K562 (cell line): Measurements from ENCODE around the gene PIN1. TPM values are rescaled to one million over a fixed set of nuclear protein-coding genes. Genes with fewer than 3 reads are reported as not detected.

ENCODE experiments used
- AFF1 ChIP-seq, 2 experiments: fragments of 450-650 bp; IDR thresholded peaks; 2 replicates each; pipeline ENCODE4 v1.6.1; 2018; ENCODE audit warnings: mild to moderate bottlenecking in 2 of 2, low read depth in 1 of 2; ENCODE audit not compliant: partially characterized antibody in 2 of 2
- DACH1 ChIP-seq: fragments of 450-650 bp; IDR thresholded peaks from 2 replicates; pipeline ENCODE4 v1.6.1; 2018; ENCODE audit not compliant: partially characterized antibody
- FOXO4 ChIP-seq: fragments of 450-650 bp; formaldehyde crosslinking; IDR thresholded peaks from 2 replicates; pipeline ENCODE4 v1.4.0; 2020; ENCODE audit warnings: mild to moderate bottlenecking, moderate library complexity
- FUS ChIP-seq: fragments of 200-400 bp; formaldehyde crosslinking; optimal IDR thresholded peaks from 2 replicates; pipeline ENCODE3; 2017; ENCODE audit warnings: low read depth, low read length
- GATA2 ChIP-seq: sonication (generic); formaldehyde crosslinking; IDR thresholded peaks from 2 replicates; pipeline ENCODE4 v1.4.0; 2020; ENCODE audit warnings: mild to moderate bottlenecking, missing genetic modification reagents
- GATAD2B ChIP-seq: fragments of 450-650 bp; IDR thresholded peaks from 2 replicates; pipeline ENCODE4 v1.6.1; 2017; ENCODE audit warnings: mild to moderate bottlenecking, borderline replicate concordance
- HDAC3 ChIP-seq: fragments of 450-650 bp; IDR thresholded peaks from 2 replicates; pipeline ENCODE4 v1.6.1; 2018; ENCODE audit warnings: borderline replicate concordance, mild to moderate bottlenecking, moderate library complexity; ENCODE audit not compliant: partially characterized antibody
- SNIP1 ChIP-seq: fragments of 450-650 bp; IDR thresholded peaks from 2 replicates; pipeline ENCODE4 v1.7.1; 2017; ENCODE audit warnings: low read depth, mild to moderate bottlenecking
- STAT6 ChIP-seq: sonication (generic); formaldehyde crosslinking; IDR thresholded peaks from 2 replicates; pipeline ENCODE4 v1.8.1; 2023; ENCODE audit warnings: mild to moderate bottlenecking, missing genetic modification reagents
- TAL1 ChIP-seq: fragments of 450-650 bp; IDR thresholded peaks from 2 replicates; pipeline ENCODE4 v1.6.1; 2016; ENCODE audit warnings: mild to moderate bottlenecking
- U2AF1 ChIP-seq: fragments of 200-400 bp; formaldehyde crosslinking; optimal IDR thresholded peaks from 2 replicates; pipeline ENCODE3; 2017; ENCODE audit warnings: mild to moderate bottlenecking, low read depth, low read length, moderate library complexity
- ZNF347 ChIP-seq: fragments of 450-650 bp; formaldehyde crosslinking; IDR thresholded peaks from 2 replicates; pipeline ENCODE4 v1.4.0; 2020; ENCODE audit warnings: low read depth, mild to moderate bottlenecking, moderate library complexity
- ZNF436 ChIP-seq: fragments of 250-450, 450-650 bp; sonication (Bioruptor Pico); formaldehyde crosslinking; IDR thresholded peaks from 2 replicates; pipeline ENCODE4 v1.7.0; 2020; ENCODE audit warnings: mild to moderate bottlenecking
- ZNF780A ChIP-seq: fragments of 250-450 bp; sonication (Bioruptor Pico); IDR thresholded peaks from 2 replicates; pipeline ENCODE4 v1.5.0; 2021; ENCODE audit warnings: mild to moderate bottlenecking
- ZSCAN29 ChIP-seq: fragments of 450-650 bp; IDR thresholded peaks from 2 replicates; pipeline ENCODE4 v1.6.1; 2017
- polyA plus RNA-seq, 8 experiments: library from polyadenylated mRNA; depleted of rRNA in 4 of 8; stranded (reverse) in 5 of 8; unstranded in 3 of 8; fragments of >200 nt; fragmentation: Nextera tagmentation in 2 of 8; fragmentation: Illumina TruSeq in 1 of 8; extraction: Ambion mirVana in 2 of 8; extraction: Trizol in 1 of 8; gene quantifications; 2 replicates each; pipeline versions ENCODE4 v1.2.1 to v1.2.3, GENCODE V29; 2011 to 2014; ENCODE audit warnings: inconsistent platforms in 1 of 8, missing spikeins in 1 of 8
- total RNA-seq, 7 experiments: library from RNA; depleted of rRNA in 6 of 7; stranded (reverse); fragments of >200 nt in 6 of 7; fragmentation: Illumina TruSeq in 2 of 7; extraction: Trizol in 2 of 7; gene quantifications; 2 replicates each; pipeline versions ENCODE4 v1.2.1 to v1.2.3, GENCODE V29; 2011 to 2021; ENCODE audit warnings: low replicate concordance in 1 of 7
- TF ChIP-seq, protein P1 (sequence below): fragments of 450-650 bp; IDR thresholded peaks from 2 replicates; pipeline ENCODE4 v1.6.1; 2018; ENCODE audit warnings: mild to moderate bottlenecking, low read depth; ENCODE audit not compliant: partially characterized antibody
- TF ChIP-seq, protein P2 (sequence below): sonication (generic); formaldehyde crosslinking; IDR thresholded peaks from 2 replicates; pipeline ENCODE4 v1.8.1; 2023; ENCODE audit warnings: mild to moderate bottlenecking, missing genetic modification reagents, moderate library complexity

PIN1 gene
- total and polyA plus RNA-seq, 9 of the 15 experiments (the other 6 are each of a cell fraction or from before 2014, with no cell fraction given) = 1.6 to 178 (median 42.5) TPM

DNA sequence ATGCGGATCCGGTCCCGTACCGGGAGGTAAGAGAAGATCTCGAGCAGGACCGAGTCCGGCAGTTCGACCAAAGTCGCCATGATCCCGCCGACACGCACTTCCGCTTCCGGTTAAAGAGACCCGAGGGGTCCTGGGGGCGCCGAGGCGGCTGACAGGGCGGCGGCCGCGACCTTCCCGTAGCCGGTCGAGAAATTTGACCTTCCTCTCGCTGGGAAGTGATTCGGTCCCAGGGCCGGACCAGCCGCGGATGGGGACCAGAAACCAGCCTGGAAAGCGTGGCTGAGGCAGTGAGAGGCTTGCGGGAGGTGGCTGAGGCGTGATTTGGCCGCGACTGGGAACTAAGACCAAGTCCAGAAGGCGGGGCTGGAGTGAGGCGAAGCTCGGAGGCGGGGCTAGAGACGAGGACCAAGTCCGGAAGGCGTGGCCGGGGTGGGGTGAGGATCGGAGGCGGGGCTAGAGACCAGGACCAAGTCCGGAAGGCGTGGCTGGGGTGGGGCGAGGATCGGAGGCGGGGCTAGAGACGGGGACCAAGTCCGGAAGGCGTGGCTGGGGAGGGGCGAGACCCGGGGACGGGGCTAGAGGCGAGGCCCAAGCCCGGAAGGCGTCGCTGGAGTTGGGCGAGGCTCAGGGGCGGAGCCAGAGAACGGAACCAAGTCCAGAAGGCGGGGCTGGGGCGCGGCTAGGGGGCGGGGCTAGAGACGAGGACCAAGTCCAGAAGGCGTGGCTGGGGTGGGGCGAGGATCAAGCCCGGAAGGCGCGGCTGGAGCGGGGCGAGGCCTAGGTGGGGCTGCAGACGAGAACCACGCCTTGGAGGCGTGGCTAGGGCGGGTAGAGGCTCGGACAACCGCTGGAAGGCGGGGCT is 16.2 kb upstream of the PIN1 start, which contains the start of gene FBXL12 (continued):
- no peak for TF ChIP-seq FOXO4 (CRISPR knock-in tag)
- no peak for TF ChIP-seq FUS
- no peak for TF ChIP-seq ZNF436 (CRISPR knock-in tag)
- TF ChIP-seq GATA2 (CRISPR knock-in tag) = no peak
- TF ChIP-seq SNIP1 = no peak
- TF ChIP-seq TAL1 = no peak
- no peak for TF ChIP-seq DACH1
- TF ChIP-seq ZNF347 (CRISPR knock-in tag) = no peak
- TF ChIP-seq, protein P1, sequence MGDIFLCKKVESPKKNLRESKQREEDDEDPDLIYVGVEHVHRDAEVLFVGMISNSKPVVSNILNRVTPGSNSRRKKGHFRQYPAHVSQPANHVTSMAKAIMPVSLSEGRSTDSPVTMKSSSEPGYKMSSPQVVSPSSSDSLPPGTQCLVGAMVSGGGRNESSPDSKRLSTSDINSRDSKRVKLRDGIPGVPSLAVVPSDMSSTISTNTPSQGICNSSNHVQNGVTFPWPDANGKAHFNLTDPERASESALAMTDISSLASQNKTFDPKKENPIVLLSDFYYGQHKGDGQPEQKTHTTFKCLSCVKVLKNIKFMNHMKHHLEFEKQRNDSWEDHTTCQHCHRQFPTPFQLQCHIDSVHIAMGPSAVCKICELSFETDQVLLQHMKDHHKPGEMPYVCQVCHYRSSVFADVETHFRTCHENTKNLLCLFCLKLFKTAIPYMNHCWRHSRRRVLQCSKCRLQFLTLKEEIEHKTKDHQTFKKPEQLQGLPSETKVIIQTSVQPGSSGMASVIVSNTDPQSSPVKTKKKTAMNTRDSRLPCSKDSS = no peak
- peak in 1 of 2 experiments; percentile 39 for TF ChIP-seq AFF1 (IDR thresholded peaks at IDR 0.05; ENCODE audit: low read depth in 1 of 2, partially characterized antibody in 2 of 2)
- no peak for TF ChIP-seq U2AF1
- TF ChIP-seq ZNF780A (CRISPR knock-in tag) = no peak
- TF ChIP-seq HDAC3 = no peak
- TF ChIP-seq ZSCAN29 = no peak
- TF ChIP-seq, protein P2, sequence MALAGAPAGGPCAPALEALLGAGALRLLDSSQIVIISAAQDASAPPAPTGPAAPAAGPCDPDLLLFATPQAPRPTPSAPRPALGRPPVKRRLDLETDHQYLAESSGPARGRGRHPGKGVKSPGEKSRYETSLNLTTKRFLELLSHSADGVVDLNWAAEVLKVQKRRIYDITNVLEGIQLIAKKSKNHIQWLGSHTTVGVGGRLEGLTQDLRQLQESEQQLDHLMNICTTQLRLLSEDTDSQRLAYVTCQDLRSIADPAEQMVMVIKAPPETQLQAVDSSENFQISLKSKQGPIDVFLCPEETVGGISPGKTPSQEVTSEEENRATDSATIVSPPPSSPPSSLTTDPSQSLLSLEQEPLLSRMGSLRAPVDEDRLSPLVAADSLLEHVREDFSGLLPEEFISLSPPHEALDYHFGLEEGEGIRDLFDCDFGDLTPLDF (CRISPR knock-in tag) = no peak
- no peak for TF ChIP-seq STAT6 (CRISPR knock-in tag)
- TF ChIP-seq GATAD2B = no peak
